OCI-LY1 (cell line): ENCODE data around the gene PPP1R10.

ENCODE experiments used
- H2AFZ ChIP-seq: fragments of 200-600 bp; sonication (generic), shearing (Covaris generic); 2 replicates; pipeline ENCODE4 v1.6.0; 2014; ENCODE audit warnings: antibody characterized with exemption, mild to moderate bottlenecking, low read length
- H3F3A ChIP-seq: fragments of 200-600 bp; sonication (generic), shearing (Covaris generic); 2 replicates; pipeline ENCODE4 v1.6.0; 2014; ENCODE audit warnings: mild to moderate bottlenecking, antibody characterized with exemption, low read length, moderate library complexity; ENCODE audit not compliant: insufficient read depth
- H3K27ac ChIP-seq: fragments of 200-600 bp; sonication (generic); 2 replicates; pipeline ENCODE4 v1.5.1; 2014; ENCODE audit warnings: low read length, mixed run types, mild to moderate bottlenecking, low read depth; ENCODE audit not compliant: poor library complexity, severe bottlenecking
- H3K27me3 ChIP-seq: fragments of 200-600 bp; sonication (generic); 2 replicates; pipeline ENCODE4 v1.6.0; 2014; ENCODE audit warnings: antibody characterized with exemption, mild to moderate bottlenecking, low read length, moderate library complexity; ENCODE audit not compliant: insufficient read depth
- H3K36me3 ChIP-seq: fragments of 200-600 bp; sonication (generic); 2 replicates; pipeline ENCODE4 v1.6.1; 2014; ENCODE audit warnings: mild to moderate bottlenecking, antibody characterized with exemption, low read length, moderate library complexity, mixed read lengths; ENCODE audit not compliant: insufficient read depth
- H3K4me1 ChIP-seq: fragments of 200-600 bp; sonication (generic); 2 replicates; pipeline ENCODE4 v1.5.1; 2014; ENCODE audit warnings: mild to moderate bottlenecking, low read length, moderate library complexity; ENCODE audit not compliant: insufficient read depth, severe bottlenecking
- H3K4me2 ChIP-seq: fragments of 200-600 bp; sonication (generic), shearing (Covaris generic); 2 replicates; pipeline ENCODE4 v1.6.1; 2014; ENCODE audit warnings: low read length
- H3K4me3 ChIP-seq: fragments of 200-600 bp; sonication (generic); 2 replicates; pipeline ENCODE4 v1.5.1; 2014; ENCODE audit warnings: low read length, low read depth, mild to moderate bottlenecking, mixed read lengths; ENCODE audit not compliant: poor library complexity, severe bottlenecking
- H3K79me2 ChIP-seq: fragments of 200-600 bp; shearing (Covaris generic); 2 replicates; pipeline ENCODE4 v1.6.1; 2016; ENCODE audit warnings: mixed run types, low read length, mixed read lengths; ENCODE audit not compliant: insufficient read depth
- H3K9ac ChIP-seq: fragments of 200-600 bp; sonication (generic), shearing (Covaris generic); 2 replicates; pipeline ENCODE4 v1.6.1; 2014; ENCODE audit warnings: mild to moderate bottlenecking, low read length, mixed read lengths
- H3K9me2 ChIP-seq: fragments of 200-600 bp; sonication (generic), shearing (Covaris generic); 2 replicates; pipeline ENCODE4 v1.6.1; 2014; ENCODE audit warnings: low read depth, mild to moderate bottlenecking, low read length, mixed read lengths
- H3K9me3 ChIP-seq: fragments of 200-600 bp; shearing (Covaris generic); 2 replicates; pipeline ENCODE4 v1.6.1; 2014; ENCODE audit warnings: low read length, mixed read lengths
- H4K20me1 ChIP-seq: fragments of 200-600 bp; sonication (generic), shearing (Covaris generic); 2 replicates; pipeline ENCODE4 v1.6.0; 2016; ENCODE audit warnings: mild to moderate bottlenecking, low read length; ENCODE audit not compliant: insufficient read depth
- EZH2 ChIP-seq: fragments of 200-600 bp; sonication (generic), shearing (Covaris generic); IDR thresholded peaks from 2 replicates; pipeline ENCODE4 v1.8.0; 2017; ENCODE audit warnings: borderline replicate concordance, mixed run types, mild to moderate bottlenecking, antibody characterized with exemption, low read length, moderate library complexity, mixed read lengths
- TF ChIP-seq, protein P1 (sequence below): fragments of 200-600 bp; sonication (generic), shearing (Covaris generic); IDR thresholded peaks from 2 replicates; pipeline ENCODE4 v1.5.1; 2017; ENCODE audit warnings: mild to moderate bottlenecking, antibody characterized with exemption, low read length, moderate library complexity, mixed read lengths

The PPP1R10 gene

GRCh38 chr6:30641048-30641447, 24.0 kb upstream of the PPP1R10 start:
- Histone ChIP-seq H3K4me3 (no peak overlapping the region), H3K27ac (no peak overlapping the region), H4K20me1 (no peaks in the 10 kb centered on the region), H2AFZ (no peak overlapping the region), H3K9me3 (no peaks in the 10 kb centered on the region), H3K36me3 (peaks cover 12% of the 10 kb centered on the region; the same call in 1 of the 2 replicates), H3K4me2 (no peak overlapping the region), H3F3A (no peaks in the 10 kb centered on the region), H3K27me3 (no peaks in the 10 kb centered on the region), H3K79me2 (no peaks in the 10 kb centered on the region), H3K4me1 (peaks cover 6% of the 10 kb centered on the region), H3K9ac (no peak overlapping the region), H3K9me2 (no peaks in the 10 kb centered on the region)
- TF ChIP-seq, protein P1, sequence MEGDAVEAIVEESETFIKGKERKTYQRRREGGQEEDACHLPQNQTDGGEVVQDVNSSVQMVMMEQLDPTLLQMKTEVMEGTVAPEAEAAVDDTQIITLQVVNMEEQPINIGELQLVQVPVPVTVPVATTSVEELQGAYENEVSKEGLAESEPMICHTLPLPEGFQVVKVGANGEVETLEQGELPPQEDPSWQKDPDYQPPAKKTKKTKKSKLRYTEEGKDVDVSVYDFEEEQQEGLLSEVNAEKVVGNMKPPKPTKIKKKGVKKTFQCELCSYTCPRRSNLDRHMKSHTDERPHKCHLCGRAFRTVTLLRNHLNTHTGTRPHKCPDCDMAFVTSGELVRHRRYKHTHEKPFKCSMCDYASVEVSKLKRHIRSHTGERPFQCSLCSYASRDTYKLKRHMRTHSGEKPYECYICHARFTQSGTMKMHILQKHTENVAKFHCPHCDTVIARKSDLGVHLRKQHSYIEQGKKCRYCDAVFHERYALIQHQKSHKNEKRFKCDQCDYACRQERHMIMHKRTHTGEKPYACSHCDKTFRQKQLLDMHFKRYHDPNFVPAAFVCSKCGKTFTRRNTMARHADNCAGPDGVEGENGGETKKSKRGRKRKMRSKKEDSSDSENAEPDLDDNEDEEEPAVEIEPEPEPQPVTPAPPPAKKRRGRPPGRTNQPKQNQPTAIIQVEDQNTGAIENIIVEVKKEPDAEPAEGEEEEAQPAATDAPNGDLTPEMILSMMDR: no peak
- no peak for TF ChIP-seq EZH2

DNA sequence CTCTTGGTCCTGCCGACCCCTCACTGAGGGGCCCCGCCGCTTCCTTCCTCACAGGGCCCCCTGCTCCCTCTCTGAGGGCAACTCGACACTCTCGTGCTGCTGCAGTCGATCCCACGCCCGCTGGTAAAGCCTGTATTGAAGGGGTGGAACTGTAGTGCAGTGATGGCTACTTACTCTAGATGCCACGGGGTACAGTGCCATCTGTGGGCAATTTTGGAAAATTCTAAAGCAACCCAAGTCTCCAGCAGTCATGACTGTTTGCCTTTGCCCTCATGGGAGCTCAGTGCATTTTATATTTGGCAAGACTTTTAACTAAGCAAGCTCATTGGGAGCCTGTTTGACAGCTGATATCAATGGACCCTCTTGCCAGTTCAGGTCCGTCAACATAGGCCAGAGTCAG, 23.4 kb upstream of the PPP1R10 start:
- Histone ChIP-seq H3K9me2 (no peaks in the 10 kb centered on the region), H3K79me2 (no peaks in the 10 kb centered on the region), H2AFZ (no peak overlapping the region), H3K4me3 (no peak overlapping the region), H3K27ac (no peak overlapping the region), H3K4me2 (no peak overlapping the region), H3K27me3 (no peaks in the 10 kb centered on the region), H3K4me1 (peaks cover under 1% of the 10 kb centered on the region), H3K9ac (no peak overlapping the region), H4K20me1 (no peaks in the 10 kb centered on the region), H3K36me3 (peaks cover 12% of the 10 kb centered on the region; the same call in 1 of the 2 replicates), H3K9me3 (no peaks in the 10 kb centered on the region), H3F3A (no peaks in the 10 kb centered on the region)
- TF ChIP-seq EZH2: no peak
- TF ChIP-seq, protein P1: peak; percentile 17; the same call in 1 of the 2 replicates

DNA sequence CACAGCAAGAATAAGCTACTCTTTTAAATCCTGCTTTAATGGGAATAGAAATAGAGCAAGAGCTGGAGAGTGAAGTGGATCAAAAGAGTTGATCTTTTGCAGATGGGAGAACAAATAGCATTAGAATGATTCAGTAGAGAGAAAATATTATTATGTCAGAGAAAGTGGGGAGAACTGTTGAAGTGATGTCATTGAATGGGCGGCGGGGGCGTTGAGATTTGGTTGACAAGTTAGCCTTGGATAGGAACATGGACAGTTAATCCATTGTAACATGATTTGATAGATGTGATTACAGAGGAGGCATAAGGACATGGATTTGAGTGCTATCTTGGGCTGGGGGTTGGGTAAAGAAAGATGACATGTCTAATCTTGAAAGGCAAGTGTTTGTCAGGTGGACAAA, 18.8 kb upstream of the PPP1R10 start:
- no peaks in the 10 kb centered on the region for H3K4me1 ChIP-seq
- no peaks in the 10 kb centered on the region for H3K9me3 ChIP-seq
- no peak overlapping the region for H3K4me3 ChIP-seq
- no peak for TF ChIP-seq EZH2
- TF ChIP-seq, protein P1: no peak
- H3K27me3 ChIP-seq: no peaks in the 10 kb centered on the region
- H3K9me2 ChIP-seq: no peaks in the 10 kb centered on the region
- peaks cover 25% of the 10 kb centered on the region for H3K36me3 ChIP-seq
- no peak overlapping the region for H3K4me2 ChIP-seq
- H3K9ac ChIP-seq: no peak overlapping the region
- no peaks in the 10 kb centered on the region for H3K79me2 ChIP-seq
- H3F3A ChIP-seq: no peaks in the 10 kb centered on the region
- no peak overlapping the region for H2AFZ ChIP-seq
- H4K20me1 ChIP-seq: no peaks in the 10 kb centered on the region
- H3K27ac ChIP-seq: no peak overlapping the region
